Sigmoid colon (tissue), 7 donors: ENCODE data around the gene OSBP2. TPM values are rescaled to one million over a fixed set of nuclear protein-coding genes. Genes with fewer than 3 reads are reported as not detected.

ENCODE experiments used
- DNase-seq: peaks from one replicate; pipeline ENCODE4 v3.0.0-alpha.2; 2019
- H3K27ac ChIP-seq, 4 donors: fragments of 200-600 bp; sonication (generic); one replicate each; pipeline ENCODE4 v1.5.1; 2016 to 2019; ENCODE audit warnings: mild to moderate bottlenecking in 1 of 4
- H3K27me3 ChIP-seq, 3 donors: fragments of 200-600 bp; sonication (generic); one replicate each; pipeline ENCODE4 v1.5.1; 2019; ENCODE audit warnings: mild to moderate bottlenecking in 1 of 3
- H3K36me3 ChIP-seq, 4 donors: fragments of 200-600 bp; sonication (generic); one replicate each; pipeline ENCODE4 v1.5.1; 2016 to 2019
- H3K4me1 ChIP-seq, 4 donors: fragments of 200-600 bp; sonication (generic); one replicate each; pipeline ENCODE4 v1.5.1; 2017 to 2019
- H3K4me3 ChIP-seq, 4 donors: fragments of 200-600 bp; sonication (generic); one replicate each; pipeline ENCODE4 v1.5.1; 2017 to 2019; ENCODE audit warnings: mild to moderate bottlenecking in 2 of 4, moderate library complexity in 1 of 4
- H3K9me3 ChIP-seq, 4 donors: fragments of 200-600 bp in 3 of 4; sonication (generic) in 3 of 4; one replicate each; pipeline versions ENCODE4 v1.5.1 to v1.6.1; 2013 to 2019
- EP300 ChIP-seq, 4 donors: sonication (generic); formaldehyde crosslinking; IDR thresholded peaks; one replicate each; pipeline ENCODE4 v1.6.1; 2017; ENCODE audit warnings: antibody characterized with exemption in 4 of 4
- POLR2A ChIP-seq, 2 donors: fragments of 450-650 bp; IDR thresholded peaks; one replicate each; pipeline ENCODE4 v1.6.1; 2016; ENCODE audit warnings: antibody characterized with exemption in 2 of 2, mild to moderate bottlenecking in 2 of 2, moderate library complexity in 2 of 2
- POLR2AphosphoS5 ChIP-seq, 4 donors: sonication (generic); formaldehyde crosslinking; IDR thresholded peaks; one replicate each; pipeline ENCODE4 v1.6.1; 2017; ENCODE audit warnings: antibody characterized with exemption in 4 of 4
- WGBS, 2 donors: extraction: QIAGEN DNeasy Blood & Tissue Kit; methylation state at CpG; one replicate each; pipeline ENCODE4 v1.1.7; 2013; 5-methylcytosine and 5-hydroxymethylcytosine counted together
- intact Hi-C: fragments of 100-400 bp; cut with DNase I; formaldehyde crosslinking; loops from one replicate; pipeline ENCODE4 v1.15.1; 2023
- polyA plus RNA-seq, 3 donors: library from polyadenylated mRNA; stranded (reverse); fragments of 200-250 nt; gene quantifications; one replicate each; pipeline ENCODE4 v1.2.3, GENCODE V29; 2013
- total RNA-seq, 4 donors: library from RNA; depleted of rRNA; stranded (reverse); fragments of >200 nt; gene quantifications; one replicate each; pipeline ENCODE4 v1.1.0, GENCODE V29; 2016
- TF ChIP-seq, protein P1 (sequence below), 4 experiments: fragments of 450-650 bp in 3 of 4; fragments of 200-600 bp in 1 of 4; IDR thresholded peaks; one replicate each; pipeline ENCODE4 v1.5.1; 2016 to 2019; ENCODE audit warnings: antibody characterized with exemption in 4 of 4, mild to moderate bottlenecking in 3 of 4, moderate library complexity in 2 of 4
- donor health status: healthy with polysubstance abuse.
- donor health status: Bipolar disorder and iron deficiency.
- donor health status: healthy.

The OSBP2 gene
- total and polyA plus RNA-seq, 7 donors: 1.2 to 3.0 (median 1.6) TPM

GRCh38 chr22:30861688-30862552 lies 167.2 kb downstream of the OSBP2 start:
- 87 to 92% methylated on average over 16 of the region's 16 CpGs for WGBS, 2 donors
- Histone ChIP-seq H3K9me3 (no peaks in the 10 kb centered on the region), H3K27me3 (no peaks in the 10 kb centered on the region), H3K4me1 (no peaks in the 10 kb centered on the region), H3K36me3 (no peaks in the 10 kb centered on the region), H3K4me3 (no peak overlapping the region), H3K27ac (no peak overlapping the region)
- no peak for DNase-seq
- TF ChIP-seq EP300 (IDR thresholded peaks at IDR 0.05) (no peak), POLR2A (IDR thresholded peaks at IDR 0.05) (no peak), POLR2AphosphoS5 (IDR thresholded peaks at IDR 0.05) (no peak)
- TF ChIP-seq, protein P1, sequence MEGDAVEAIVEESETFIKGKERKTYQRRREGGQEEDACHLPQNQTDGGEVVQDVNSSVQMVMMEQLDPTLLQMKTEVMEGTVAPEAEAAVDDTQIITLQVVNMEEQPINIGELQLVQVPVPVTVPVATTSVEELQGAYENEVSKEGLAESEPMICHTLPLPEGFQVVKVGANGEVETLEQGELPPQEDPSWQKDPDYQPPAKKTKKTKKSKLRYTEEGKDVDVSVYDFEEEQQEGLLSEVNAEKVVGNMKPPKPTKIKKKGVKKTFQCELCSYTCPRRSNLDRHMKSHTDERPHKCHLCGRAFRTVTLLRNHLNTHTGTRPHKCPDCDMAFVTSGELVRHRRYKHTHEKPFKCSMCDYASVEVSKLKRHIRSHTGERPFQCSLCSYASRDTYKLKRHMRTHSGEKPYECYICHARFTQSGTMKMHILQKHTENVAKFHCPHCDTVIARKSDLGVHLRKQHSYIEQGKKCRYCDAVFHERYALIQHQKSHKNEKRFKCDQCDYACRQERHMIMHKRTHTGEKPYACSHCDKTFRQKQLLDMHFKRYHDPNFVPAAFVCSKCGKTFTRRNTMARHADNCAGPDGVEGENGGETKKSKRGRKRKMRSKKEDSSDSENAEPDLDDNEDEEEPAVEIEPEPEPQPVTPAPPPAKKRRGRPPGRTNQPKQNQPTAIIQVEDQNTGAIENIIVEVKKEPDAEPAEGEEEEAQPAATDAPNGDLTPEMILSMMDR (IDR thresholded peaks at IDR 0.05): no peak
- intact Hi-C loops: no loop called here

DNA sequence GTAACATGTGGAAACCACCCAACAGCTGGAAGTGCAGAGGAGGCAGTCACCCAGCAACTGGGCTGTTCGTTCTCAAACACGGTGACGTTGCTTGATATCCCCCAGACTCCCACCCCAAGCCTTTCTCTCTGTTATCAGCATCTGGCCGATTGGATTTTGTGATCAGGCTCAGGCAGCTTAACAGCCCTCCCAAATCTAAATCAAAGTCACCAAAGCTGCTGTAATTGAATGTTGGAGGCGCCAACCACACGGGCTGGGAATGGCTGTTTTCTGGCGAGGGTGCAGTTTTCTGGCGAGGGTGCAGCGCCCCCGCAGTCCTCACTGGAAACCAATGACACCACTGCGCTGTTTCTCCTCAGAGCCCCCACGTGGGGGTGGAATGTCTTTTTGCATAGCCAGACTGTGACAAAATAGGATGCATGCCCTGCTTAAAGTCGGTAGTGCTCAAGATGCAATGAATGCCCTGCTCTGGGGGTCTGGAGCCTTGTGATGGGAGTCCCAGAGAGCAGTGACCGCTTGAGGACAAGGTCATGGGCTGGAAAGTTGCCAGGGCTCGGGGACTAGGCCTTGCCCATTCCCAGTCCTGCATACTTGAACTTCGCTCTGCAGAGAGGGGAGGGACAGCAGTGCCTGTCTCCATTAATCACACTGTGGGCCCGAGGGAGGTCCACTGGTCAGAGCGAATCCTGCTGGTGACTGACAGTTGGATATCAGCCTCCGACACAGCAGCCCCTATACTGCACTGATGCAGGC lies 168.6 kb downstream of the OSBP2 start:
- H3K4me1 ChIP-seq: no peaks in the 10 kb centered on the region
- H3K36me3 ChIP-seq: no peaks in the 10 kb centered on the region
- H3K27ac ChIP-seq: no peak overlapping the region
- WGBS, 2 donors: 71 to 72% methylated on average over 19 of the region's 19 CpGs
- H3K4me3 ChIP-seq: no peak overlapping the region
- H3K9me3 ChIP-seq: no peaks in the 10 kb centered on the region
- no peaks in the 10 kb centered on the region for H3K27me3 ChIP-seq
- peak; percentile 50 for DNase-seq
- intact Hi-C loops: no loop called here
- TF ChIP-seq POLR2AphosphoS5 (IDR thresholded peaks at IDR 0.05) (no peak), EP300 (IDR thresholded peaks at IDR 0.05) (no peak), POLR2A (IDR thresholded peaks at IDR 0.05) (no peak)
- TF ChIP-seq, protein P1 (IDR thresholded peaks at IDR 0.05): no peak

DNA sequence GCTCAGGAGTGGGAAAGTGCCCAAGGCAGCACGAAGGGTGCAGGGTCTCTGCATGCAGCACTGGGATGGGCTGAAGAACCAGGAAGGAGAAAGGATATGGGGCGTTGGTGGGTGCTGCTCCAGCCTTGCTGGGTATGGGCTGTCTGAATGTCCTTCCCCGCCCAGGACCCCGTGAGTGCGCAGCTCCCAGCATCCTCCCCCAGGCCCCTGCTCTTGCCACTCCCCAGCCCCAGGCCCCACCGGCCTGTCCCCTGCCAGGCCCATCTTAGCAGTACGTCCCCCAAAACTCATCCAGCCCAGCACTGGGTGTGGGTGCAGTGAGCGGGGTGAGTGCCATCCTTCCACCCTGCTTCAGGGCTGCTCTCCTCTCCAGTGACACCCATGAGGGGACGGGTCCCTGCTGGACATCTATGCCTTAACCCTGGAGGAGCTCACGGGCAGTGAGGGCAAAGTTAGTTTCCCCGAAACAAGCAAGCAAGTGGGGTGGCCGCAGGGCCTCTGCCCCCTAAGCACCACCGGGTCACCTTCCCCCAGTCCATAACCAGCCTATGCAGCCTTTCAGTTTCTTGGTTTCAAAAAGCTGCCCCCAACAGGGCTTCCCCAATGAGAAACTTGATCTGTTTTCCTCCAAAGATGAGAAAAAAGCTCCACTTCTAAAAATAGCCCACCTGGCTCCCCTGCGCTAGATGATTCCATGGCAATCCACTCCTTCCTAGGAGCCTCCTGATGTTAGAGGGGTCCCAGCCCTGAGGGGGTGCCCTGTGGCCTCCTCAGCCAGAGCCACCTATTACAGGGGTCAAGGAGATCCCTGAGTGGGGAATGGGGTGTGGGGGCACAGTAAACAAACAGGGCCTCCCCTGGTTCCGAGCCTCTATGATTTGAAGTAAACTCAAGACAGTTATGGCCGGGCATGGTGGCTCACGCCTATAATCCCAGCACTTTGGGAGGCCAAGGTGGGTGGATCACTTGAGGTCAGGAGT lies 170.1 kb downstream of the OSBP2 start:
- H3K27ac ChIP-seq: no peak overlapping the region
- DNase-seq: peak; percentile 47
- H3K4me1 ChIP-seq: no peaks in the 10 kb centered on the region
- H3K36me3 ChIP-seq: no peaks in the 10 kb centered on the region
- H3K9me3 ChIP-seq: no peaks in the 10 kb centered on the region
- no peaks in the 10 kb centered on the region for H3K27me3 ChIP-seq
- intact Hi-C loops: no loop called here
- no peak overlapping the region for H3K4me3 ChIP-seq
- 95 to 97% methylated on average over 17 of the region's 17 CpGs for WGBS, 2 donors
- no peak for TF ChIP-seq EP300 (IDR thresholded peaks at IDR 0.05)

- H3K4me1 ChIP-seq: no peaks in the 10 kb centered on the region
- whole genome bisulfite sequencing, 2 donors: 93% methylated on average over 11 of the region's 11 CpGs
These were observed 171.0 kb downstream of the OSBP2 start for GRCh38 chr22:30865656-30866055.

More at GRCh38 chr22:30865656-30866055, 171.0 kb downstream of the OSBP2 start:
- intact Hi-C loops: no loop called here
- no peak overlapping the region for H3K27ac ChIP-seq
- no peaks in the 10 kb centered on the region for H3K36me3 ChIP-seq
- H3K4me3 ChIP-seq: no peak overlapping the region
- no peaks in the 10 kb centered on the region for H3K27me3 ChIP-seq
- no peaks in the 10 kb centered on the region for H3K9me3 ChIP-seq
- TF ChIP-seq EP300 (IDR thresholded peaks at IDR 0.05): no peak
- TF ChIP-seq, protein P1 (IDR thresholded peaks at IDR 0.05): no peak
- TF ChIP-seq POLR2A (IDR thresholded peaks at IDR 0.05): no peak
- no peak for TF ChIP-seq POLR2AphosphoS5 (IDR thresholded peaks at IDR 0.05)
- peak; percentile 52 for DNase-seq
